GM12878 (cell line): ENCODE measurements around the gene BFSP2. TPM values are rescaled to one million over a fixed set of nuclear protein-coding genes. Genes with fewer than 3 reads are reported as not detected.

Experiments
- ATAC-seq: fragments of 200-7000 bp; cut with Tn5 transposase; 3 replicates; pipeline ENCODE4 v1.9.1; 2020; ENCODE audit warnings: mild to moderate bottlenecking, moderate library complexity
- BruUV-seq: library from RNA; stranded (reverse); fragments of 400-500 nt; replicated peaks from 2 replicates; lab custom pipeline; 2021; lab: Mats Ljungman, UMichigan
- CTCF ChIA-PET: fragments of 300-600 bp; sonication (Branson Sonifier 250); formaldehyde crosslinking; extraction: SDS; loops from one replicate; lab custom pipeline; 2021; ENCODE audit warnings: inconsistent platforms; lab: Yijun Ruan, JAX
- POLR2A ChIA-PET: fragments of 350-600 bp; formaldehyde crosslinking; extraction: SDS; loops from one replicate; lab custom pipeline; 2021; ENCODE audit warnings: inconsistent platforms; lab: Charles Lee
- RAD21 ChIA-PET: fragments of 300-600 bp; sonication (Branson Sonifier 250); formaldehyde crosslinking; loops from one replicate; lab custom pipeline; 2023; ENCODE audit warnings: antibody characterized with exemption; ENCODE audit not compliant: unreplicated experiment; lab: Charles Lee
- SMC1A ChIA-PET: fragments of 300-600 bp; sonication (Branson Sonifier 250); formaldehyde crosslinking; loops from one replicate; lab custom pipeline; 2023; ENCODE audit not compliant: unreplicated experiment, uncharacterized antibody; lab: Charles Lee
- DNase-seq: peaks from one replicate; pipeline ENCODE4 v3.0.0-alpha.2; 2011; ENCODE audit warnings: low read depth, low spot score
- FAIRE-seq: peaks from 3 replicates; lab custom pipeline; 2011; peaks lifted over from hg19 to GRCh38; lab: Jason Lieb, UNC
- H2AFZ ChIP-seq: 2 replicates; pipeline ENCODE4 v1.6.0; 2011; ENCODE audit warnings: low read depth, low read length, control low read depth; ENCODE audit not compliant: control insufficient read depth
- H3K27ac ChIP-seq: 2 replicates; pipeline ENCODE4 v1.5.1; 2011; ENCODE audit warnings: control low read depth; ENCODE audit not compliant: control insufficient read depth, insufficient read depth
- H3K27me3 ChIP-seq, 2 experiments: replicated peaks in 1 of 2; 2 replicates each; pipeline versions ENCODE4 v1.6.0 to v1.6.1; 2011; ENCODE audit warnings: low read length in 1 of 2; ENCODE audit not compliant: control insufficient read depth in 2 of 2, insufficient read depth in 2 of 2
- H3K36me3 ChIP-seq, 2 experiments: 2 replicates each; pipeline ENCODE4 v1.5.1; 2011; ENCODE audit warnings: low read length in 1 of 2; ENCODE audit not compliant: control insufficient read depth in 2 of 2, insufficient read depth in 2 of 2
- H3K4me1 ChIP-seq: 2 replicates; pipeline ENCODE4 v1.6.1; 2011; ENCODE audit warnings: mild to moderate bottlenecking, low read length, moderate library complexity, mixed read lengths; ENCODE audit not compliant: control insufficient read depth, insufficient read depth
- H3K4me2 ChIP-seq: 2 replicates; pipeline ENCODE4 v1.6.0; 2011; ENCODE audit warnings: control low read depth; ENCODE audit not compliant: control insufficient read depth, insufficient read depth
- H3K4me3 ChIP-seq: fragments of 200-600 bp; sonication (generic); 2 replicates; pipeline ENCODE4 v1.5.1; 2016
- H3K79me2 ChIP-seq: 2 replicates; pipeline ENCODE4 v1.6.0; 2011; ENCODE audit warnings: low read length; ENCODE audit not compliant: control insufficient read depth, insufficient read depth
- H3K9ac ChIP-seq: 2 replicates; pipeline ENCODE4 v1.8.0; 2011; ENCODE audit warnings: low read length, control low read depth, mixed read lengths; ENCODE audit not compliant: control insufficient read depth, insufficient read depth
- H3K9me3 ChIP-seq: replicated peaks from 3 replicates; pipeline ENCODE4 v1.5.1; 2011; ENCODE audit warnings: mild to moderate bottlenecking, low read length; ENCODE audit not compliant: control insufficient read depth, insufficient read depth
- H4K20me1 ChIP-seq: 2 replicates; pipeline ENCODE4 v1.6.0; 2011; ENCODE audit not compliant: control insufficient read depth, insufficient read depth
- CTCF ChIP-seq, 3 experiments: IDR thresholded peaks in 2 of 3; conservative IDR thresholded peaks in 1 of 3; 2 replicates each; pipeline ENCODE4 v1.5.1; 2011; ENCODE audit warnings: low read depth in 3 of 3, low read length in 3 of 3, mild to moderate bottlenecking in 3 of 3, control low read depth in 2 of 3, moderate library complexity in 2 of 3, inconsistent platforms in 1 of 3, mixed read lengths in 1 of 3; ENCODE audit not compliant: control insufficient read depth in 2 of 3, insufficient read depth in 1 of 3; ENCODE audit errors: extremely low read depth in 1 of 3
- RAD21 ChIP-seq: IDR thresholded peaks from 2 replicates; pipeline ENCODE4 v1.6.1; 2011; ENCODE audit warnings: mild to moderate bottlenecking, low read depth, low read length, moderate library complexity; ENCODE audit not compliant: insufficient read depth
- ZNF622 ChIP-seq: fragments of 450-650 bp; IDR thresholded peaks from 2 replicates; pipeline ENCODE4 v1.6.1; 2017; ENCODE audit warnings: mild to moderate bottlenecking, inconsistent platforms
- in situ Hi-C: fragments of 300-500 bp; cut with MboI; formaldehyde crosslinking; loops from 9 replicates; pipeline ENCODE4 v1.14.3; 2018; ENCODE audit warnings: mixed read lengths
- intact Hi-C: fragments of 100-400 bp; cut with micrococcal nuclease; formaldehyde crosslinking; loops from one replicate; pipeline ENCODE4 v1.14.2; 2022; ENCODE audit not compliant: unreplicated experiment
- polyA plus RNA-seq, 11 experiments: library from polyadenylated mRNA; depleted of rRNA in 4 of 11; unstranded in 6 of 11; stranded (reverse) in 5 of 11; fragments of >200 nt; fragmentation: Nextera tagmentation in 4 of 11; fragmentation: Illumina TruSeq in 1 of 11; extraction: Ambion mirVana in 4 of 11; extraction: Trizol in 1 of 11; gene quantifications; 1 replicate in 1 of 11; 2 replicates in 10 of 11; pipeline versions ENCODE4 v1.2.1 to v1.2.3, GENCODE V29; 2011 to 2016; ENCODE audit warnings: inconsistent platforms in 2 of 11, missing spikeins in 2 of 11, low read depth in 1 of 11
- total RNA-seq, 4 experiments: library from RNA; depleted of rRNA in 3 of 4; stranded (reverse); fragments of >200 nt in 3 of 4; fragmentation: Illumina TruSeq in 1 of 4; extraction: Trizol in 1 of 4; gene quantifications; 2 replicates each; pipeline versions ENCODE4 v1.2.1 to v1.2.3, GENCODE V29; 2013 to 2021

The BFSP2 gene
- total and polyA plus RNA-seq, 10 of the 15 experiments (the other 5 are each of a cell fraction or from before 2014, with no cell fraction given) = 1.5 to 20.4 (median 7.3) TPM

- no peak for FAIRE-seq
- SMC1A ChIA-PET = interaction anchor here (1.2 to 1.8 kb wide), 4 partner anchors 37 to 661 kb away, joined by 3 to 9 read pairs (median 6); no protein-coding TSS in a partner anchor
- Histone ChIP-seq H3K4me2 (no peak overlapping the region), H3K4me1 (no peaks in the 10 kb centered on the region), H2AFZ (no peak overlapping the region), H3K27me3 (no peaks in the 10 kb centered on the region; a peak in 2 of 4 replicates), H3K4me3 (no peak overlapping the region), H3K9ac (no peak overlapping the region), H3K79me2 (no peaks in the 10 kb centered on the region), H4K20me1 (no peaks in the 10 kb centered on the region), H3K27ac (no peak overlapping the region), H3K36me3 (no peaks in the 10 kb centered on the region), H3K9me3 (no peaks in the 10 kb centered on the region)
- POLR2A ChIA-PET = interaction anchor here (1.0 kb wide), 1 partner anchor 188 kb away, joined by 3 read pairs; no protein-coding TSS in a partner anchor
- DNase-seq = no peak
- in situ Hi-C loops = loop anchor here (5.0 to 25.0 kb wide), 2 partner anchors 345 to 850 kb away; no protein-coding TSS in a partner anchor
- ATAC-seq = no peak
- no TSS peak for BruUV-seq
- intact Hi-C loops = no loop called here
- RAD21 ChIA-PET = interaction anchor here (0.7 to 1.2 kb wide), 3 partner anchors 10 to 656 kb away, joined by 3 to 4 read pairs (median 3); no protein-coding TSS in a partner anchor
- TF ChIP-seq RAD21 (peak; percentile 35), CTCF (IDR thresholded peaks at IDR 0.05 in 2 of 3, conservative IDR thresholded peaks at IDR 0.05 in 1 of 3; ENCODE audit: control insufficient read depth in 2 of 3, extremely low read depth in 1 of 3, insufficient read depth in 1 of 3, low read depth in 3 of 3, low read length in 3 of 3) (peak in 1 of 3 experiments; percentile 29; a peak in 2 of 6 replicates), ZNF622 (no peak)
- TF ChIP-seq, all 136 proteins: peak for 2
- CTCF ChIA-PET = interaction anchor here (0.8 to 2.2 kb wide), 10 partner anchors 10 to 664 kb away, joined by 3 to 6 read pairs (median 3); no protein-coding TSS in a partner anchor
Measured at GRCh38 chr3:133386876-133387275, 13.0 kb upstream of the BFSP2 start.
